ENCODE data around the gene NOTCH3. TPM values are rescaled to one million over a fixed set of nuclear protein-coding genes. Genes with fewer than 3 reads are reported as not detected.

NOTCH3 gene
- total RNA-seq, 1 experiment from 2014 or later: 39.4 TPM

GRCh38 chr19:15248648-15249527, 48.1 kb upstream of the NOTCH3 start (continued):
- TF ChIP-seq MAX (IDR thresholded peaks at IDR 0.05): no peak

GRCh38 chr19:15248106-15248505, 47.3 kb upstream of the NOTCH3 start:
- Histone ChIP-seq H3K27me3 (ENCODE audit: insufficient read depth, low read length) (no peaks in the 10 kb centered on the region), H3K9me3 (ENCODE audit: control insufficient read depth in 1 of 2, insufficient read depth in 1 of 2, low read depth in 1 of 2, low read length in 2 of 2) (no peaks in the 10 kb centered on the region), H3K4me1 (ENCODE audit: control insufficient read depth in 1 of 2, insufficient read depth in 2 of 2, low read length in 2 of 2) (peaks cover 14 to 28% of the 10 kb centered on the region in 2 experiments), H3K9ac (ENCODE audit: low read length) (no peak overlapping the region), H3K27ac (ENCODE audit: low read depth, low read length) (no peak overlapping the region), H2AFZ (ENCODE audit: low read depth, low read length, poor library complexity, severe bottlenecking) (no peak overlapping the region), H3K4me3 (replicated peaks in 1 of 2; ENCODE audit: low read depth in 1 of 2, low read length in 2 of 2) (no peak overlapping the region), H3K36me3 (ENCODE audit: control insufficient read depth in 1 of 2, insufficient read depth in 2 of 2, low read length in 2 of 2) (peaks cover 0 to 3% of the 10 kb centered on the region in 2 experiments; a peak in 2 of 4 replicates), H4K20me1 (ENCODE audit: insufficient read depth) (no peaks in the 10 kb centered on the region), H3K79me2 (ENCODE audit: insufficient read depth, low read length) (peaks cover 18% of the 10 kb centered on the region; the same call in 1 of the 2 replicates), H3K4me2 (ENCODE audit: low read length) (no peak overlapping the region), H3K9me2 (ENCODE audit: insufficient read depth) (no peaks in the 10 kb centered on the region)
- no TSS peak for BruUV-seq (replicated peaks)
- intact Hi-C loops (cut with micrococcal nuclease): no loop called here
- POLR2A ChIA-PET: no interaction called here
- DNase-seq (ENCODE audit: low read depth, low spot score) (no peak), ATAC-seq (no peak)
- CTCF ChIA-PET: no interaction called here
- RAD21 ChIA-PET (ENCODE audit: low non-redundant PET in 1 of 2, low total read pairs in 2 of 2, uncharacterized antibody in 2 of 2, unreplicated experiment in 2 of 2): no interaction called here
- no peak for TF ChIP-seq RAD21 (IDR thresholded peaks at IDR 0.05; ENCODE audit: low read depth)
- no peak for TF ChIP-seq CBX3 (IDR thresholded peaks at IDR 0.05; ENCODE audit: low read depth)
- TF ChIP-seq, protein P1, sequence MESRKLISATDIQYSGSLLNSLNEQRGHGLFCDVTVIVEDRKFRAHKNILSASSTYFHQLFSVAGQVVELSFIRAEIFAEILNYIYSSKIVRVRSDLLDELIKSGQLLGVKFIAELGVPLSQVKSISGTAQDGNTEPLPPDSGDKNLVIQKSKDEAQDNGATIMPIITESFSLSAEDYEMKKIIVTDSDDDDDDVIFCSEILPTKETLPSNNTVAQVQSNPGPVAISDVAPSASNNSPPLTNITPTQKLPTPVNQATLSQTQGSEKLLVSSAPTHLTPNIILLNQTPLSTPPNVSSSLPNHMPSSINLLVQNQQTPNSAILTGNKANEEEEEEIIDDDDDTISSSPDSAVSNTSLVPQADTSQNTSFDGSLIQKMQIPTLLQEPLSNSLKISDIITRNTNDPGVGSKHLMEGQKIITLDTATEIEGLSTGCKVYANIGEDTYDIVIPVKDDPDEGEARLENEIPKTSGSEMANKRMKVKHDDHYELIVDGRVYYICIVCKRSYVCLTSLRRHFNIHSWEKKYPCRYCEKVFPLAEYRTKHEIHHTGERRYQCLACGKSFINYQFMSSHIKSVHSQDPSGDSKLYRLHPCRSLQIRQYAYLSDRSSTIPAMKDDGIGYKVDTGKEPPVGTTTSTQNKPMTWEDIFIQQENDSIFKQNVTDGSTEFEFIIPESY (IDR thresholded peaks at IDR 0.05; ENCODE audit: extremely low read depth, insufficient replicate concordance, low read length): no peak
- no peak for TF ChIP-seq FOSL1 (IDR thresholded peaks at IDR 0.05; ENCODE audit: low read depth)
- no peak for TF ChIP-seq JUND (IDR thresholded peaks at IDR 0.05)
- no peak for TF ChIP-seq POLR2A (IDR thresholded peaks at IDR 0.05; ENCODE audit: borderline replicate concordance, extremely low read depth, insufficient read depth, insufficient read length)
- no peak for TF ChIP-seq ELF1 (IDR thresholded peaks at IDR 0.05; ENCODE audit: borderline replicate concordance, low read depth)
- TF ChIP-seq, protein P2, sequence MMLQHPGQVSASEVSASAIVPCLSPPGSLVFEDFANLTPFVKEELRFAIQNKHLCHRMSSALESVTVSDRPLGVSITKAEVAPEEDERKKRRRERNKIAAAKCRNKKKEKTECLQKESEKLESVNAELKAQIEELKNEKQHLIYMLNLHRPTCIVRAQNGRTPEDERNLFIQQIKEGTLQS (IDR thresholded peaks at IDR 0.05): no peak
- no peak for TF ChIP-seq EZH2phosphoT487 (IDR thresholded peaks at IDR 0.05; ENCODE audit: borderline replicate concordance)
- TF ChIP-seq ZNF274 (IDR thresholded peaks at IDR 0.05; ENCODE audit: low read depth, low read length): no peak
- TF ChIP-seq SIN3A (IDR thresholded peaks at IDR 0.05; ENCODE audit: low read depth): no peak
- TF ChIP-seq CTCF (IDR thresholded peaks at IDR 0.05 in 2 of 3, conservative IDR thresholded peaks at IDR 0.05 in 1 of 3; ENCODE audit: borderline replicate concordance in 1 of 3, insufficient read depth in 1 of 3, low read depth in 2 of 3, low read length in 2 of 3): no peak
- TF ChIP-seq CEBPB (IDR thresholded peaks at IDR 0.05; ENCODE audit: low read depth): no peak
- TF ChIP-seq POLR2AphosphoS5 (IDR thresholded peaks at IDR 0.05; ENCODE audit: low read depth, low read length): no peak
- no peak for TF ChIP-seq EZH2 (IDR thresholded peaks at IDR 0.05)
- TF ChIP-seq YY1 (IDR thresholded peaks at IDR 0.05; ENCODE audit: extremely low read depth, insufficient replicate concordance, low read depth, low read length): no peak
